Measurements from ENCODE around the gene S100A3. TPM values are rescaled to one million over a fixed set of nuclear protein-coding genes. Genes with fewer than 3 reads are reported as not detected.

Gene S100A3
- total and polyA plus RNA-seq, 2 of the 8 experiments (the other 6 are each of a cell fraction or from before 2014, with no cell fraction given): 0.26 to 0.47 TPM

- Histone ChIP-seq H4K5ac (ENCODE audit: insufficient read length, low read depth, low read length) (no peak overlapping the region), H4K91ac (replicated peaks; ENCODE audit: insufficient read length, low read length) (no peak overlapping the region), H3K14ac (ENCODE audit: insufficient read length) (no peak overlapping the region), H3K27ac (ENCODE audit: low read depth, low read length) (no peak overlapping the region), H3K4me3 (ENCODE audit: extremely low read depth in 1 of 4, insufficient read depth in 2 of 4, low read depth in 3 of 4, low read length in 4 of 4) (no peak overlapping the region), H3K56ac (replicated peaks; ENCODE audit: insufficient read length, low read depth, low read length) (no peak overlapping the region), H2AFZ (ENCODE audit: low read length) (no peak overlapping the region), H2BK120ac (replicated peaks; ENCODE audit: low read depth, low read length) (no peak overlapping the region), H3K4me1 (replicated peaks in 1 of 4; ENCODE audit: control insufficient read depth in 3 of 4, insufficient read depth in 4 of 4, low read length in 3 of 4) (peaks cover 0 to 3% (median under 1%) of the 10 kb centered on the region in 4 experiments; a peak in 5 of 7 replicates), H2BK5ac (ENCODE audit: low read depth, low read length) (no peak overlapping the region), H3K27me3 (replicated peaks in 1 of 4; ENCODE audit: control insufficient read depth in 3 of 4, extremely low read depth in 1 of 4, insufficient read depth in 3 of 4, low read length in 3 of 4) (no peaks in the 10 kb centered on the region), H2BK20ac (ENCODE audit: low read length) (no peak overlapping the region), H3K36me3 (ENCODE audit: control insufficient read depth in 2 of 4, insufficient read depth in 4 of 4, low read length in 3 of 4) (no peaks in the 10 kb centered on the region), H3K4ac (replicated peaks; ENCODE audit: insufficient read length, low read depth, low read length) (no peak overlapping the region), H3K4me2 (ENCODE audit: insufficient read depth in 1 of 2, low read depth in 2 of 2, low read length in 2 of 2) (no peak overlapping the region), H4K8ac (ENCODE audit: extremely low read depth, insufficient read depth, low read length) (no peak overlapping the region), H3K79me2 (ENCODE audit: control insufficient read depth in 1 of 2, insufficient read depth in 2 of 2, low read length in 2 of 2) (no peaks in the 10 kb centered on the region), H2BK12ac (ENCODE audit: low read depth, low read length) (no peak overlapping the region), H2BK15ac (ENCODE audit: low read length) (no peak overlapping the region), H3K23me2 (ENCODE audit: low read depth, low read length) (peaks cover 2% of the 10 kb centered on the region; the same call in 1 of the 2 replicates), H3K9ac (replicated peaks in 1 of 4; ENCODE audit: extremely low read depth in 1 of 4, low read depth in 3 of 4, low read length in 3 of 4) (no peak overlapping the region), H3K18ac (ENCODE audit: extremely low read depth, low read length) (no peak overlapping the region), H2AK5ac (ENCODE audit: low read depth, low read length) (no peak overlapping the region), H3K23ac (ENCODE audit: insufficient read length) (no peak overlapping the region), H3K79me1 (ENCODE audit: low read depth, low read length) (no peaks in the 10 kb centered on the region), H4K20me1 (replicated peaks in 1 of 2; ENCODE audit: control insufficient read depth in 1 of 2, insufficient read depth in 2 of 2, low read length in 2 of 2) (no peaks in the 10 kb centered on the region), H3K9me3 (ENCODE audit: insufficient read depth in 2 of 2, low read depth in 1 of 2, low read length in 1 of 2) (peaks cover 0 to 10% of the 10 kb centered on the region in 2 experiments; a peak in 1 of 4 replicates)
- no peak for FAIRE-seq
- POLR2A ChIA-PET (ENCODE audit: partially characterized antibody): interaction anchor here (1.1 kb wide), 1 partner anchor 40 kb away, joined by 3 read pairs; no protein-coding TSS in a partner anchor
- CTCF ChIA-PET (ENCODE audit: partially characterized antibody): interaction anchor here (1.0 to 7.5 kb wide), 19 partner anchors 8 to 772 kb away, joined by 3 to 224 read pairs (median 6); partner anchors contain the start of genes CHTOP, S100A1, S100A13 and S100A14
- WGBS, 2 experiments (ENCODE audit: extremely low coverage in 1 of 2, insufficient coverage in 1 of 2, insufficient read length in 1 of 2, insufficient replicate concordance in 2 of 2, low coverage in 1 of 2, low lambda C conversion rate in 2 of 2, missing lambda C conversion rate in 1 of 2): 82% methylated on average over 3 of the region's 3 CpGs; no CpG with 5 or more reads in 1 of the 2 experiments
- DNase-seq (ENCODE audit: low read depth in 1 of 2, low spot score in 2 of 2): no peak
Observed at GRCh38 chr1:153573351-153573750, 24.3 kb upstream of the S100A3 start.

All from H1 (cell line).